Right renal pelvis (tissue), 4 donors: ENCODE measurements around the gene TTLL11. TPM values are rescaled to one million over a fixed set of nuclear protein-coding genes. Genes with fewer than 3 reads are reported as not detected.

Experiments
- polyA plus RNA-seq, 4 donors: library from polyadenylated mRNA; unstranded; fragments of 120-200 nt; gene quantifications; one replicate each; pipeline ENCODE4 v1.2.1, GENCODE V29; 2013; ENCODE audit not compliant: insufficient read length in 4 of 4

Gene TTLL11
- polyA plus RNA-seq, 4 donors = 5.9 to 9.1 (median 8.6) TPM

Other genes starting within 250 kb of the TTLL11 start
- gene NDUFA8, start 66.5 kb upstream of the TTLL11 start, polyA plus RNA-seq = 10 to 100 TPM; 73.9 to 94.6 (median 78.1) TPM
- gene MORN5, start 66.6 kb upstream of the TTLL11 start, polyA plus RNA-seq = 1 to 10 TPM; 2.2 to 3.0 (median 2.6) TPM
- gene LHX6, start 135.6 kb upstream of the TTLL11 start, polyA plus RNA-seq = 1 to 10 TPM; 3.8 to 5.0 (median 3.9) TPM
- 10 to 100 TPM; 33.9 to 41.9 (median 38.9) TPM for gene RBM18, start 171.5 kb upstream of the TTLL11 start, polyA plus RNA-seq
- gene MRRF, start 171.6 kb upstream of the TTLL11 start, polyA plus RNA-seq = 10 to 100 TPM; 39.4 to 47.1 (median 44.9) TPM